ENCODE data around the gene PSMF1.
"Not testable (repeated sequence)": the region's sequence is repeated elsewhere in the genome, so short reads cannot be mapped to it uniquely, and the experiment has no call there.

Gene PSMF1

DNA sequence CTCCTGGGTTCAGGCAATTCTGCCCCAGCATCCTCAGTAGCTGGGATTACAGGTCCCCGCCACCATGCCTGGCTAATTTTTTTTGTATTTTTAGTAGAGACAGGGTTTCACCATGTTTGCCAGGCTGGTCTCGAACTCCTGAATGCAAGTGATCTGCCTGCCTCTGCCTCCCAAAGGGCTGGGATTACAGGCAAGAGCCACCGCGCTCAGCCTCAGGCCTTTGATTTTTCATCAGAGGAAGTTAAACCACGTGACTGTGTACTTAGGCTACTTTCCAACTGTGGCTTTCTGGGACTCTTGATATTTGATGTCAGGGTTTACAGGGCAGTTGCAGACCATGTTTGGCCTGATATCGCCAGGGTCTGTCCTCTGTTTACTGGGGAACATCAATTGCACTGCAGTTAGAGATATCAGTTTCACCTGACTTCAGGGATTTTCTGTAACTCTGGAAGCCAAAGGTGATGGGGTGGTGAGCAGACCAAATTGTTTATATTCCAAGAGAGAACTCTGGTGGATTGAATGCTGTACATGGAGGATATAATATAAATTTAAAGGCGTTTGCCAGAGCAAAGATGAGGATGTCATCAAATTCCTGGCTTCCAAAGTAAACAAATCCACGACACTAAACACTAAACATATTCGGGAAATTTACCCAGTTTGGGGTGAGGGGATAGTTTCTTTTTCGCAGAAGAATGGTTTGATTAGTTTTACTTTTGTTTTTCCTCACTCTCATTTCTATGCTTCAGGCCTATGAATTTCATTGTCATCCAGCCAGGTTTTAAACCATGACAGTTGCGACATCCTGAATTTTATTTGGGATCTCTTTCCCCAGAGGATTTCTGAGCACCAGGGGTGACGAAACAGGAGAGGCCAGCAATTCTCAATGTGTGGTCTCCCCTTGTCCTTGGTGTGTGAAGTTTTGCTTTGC lies 4.2 kb downstream of the PSMF1 start:
- peak; percentile 13 for DNase-seq

DNA sequence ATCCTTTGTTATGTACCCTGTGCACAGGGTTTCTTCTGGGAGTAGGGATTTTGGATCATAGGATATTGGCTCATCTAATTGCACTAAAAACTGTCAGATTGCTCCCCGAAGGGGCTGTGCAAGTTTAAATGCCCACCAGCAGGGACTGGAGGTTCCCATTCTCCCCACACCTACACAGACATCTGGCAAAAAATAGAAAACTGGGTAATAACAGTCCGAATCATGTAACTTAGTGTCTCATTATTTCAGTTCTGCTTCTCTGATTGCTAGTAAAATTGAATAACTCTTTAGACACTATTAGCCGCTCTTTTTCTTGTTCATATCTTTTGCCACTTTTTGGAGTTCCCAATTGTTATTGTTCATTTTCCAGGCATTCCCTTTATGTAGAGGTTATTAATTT lies 5.3 kb downstream of the PSMF1 start:
- DNase-seq: no peak

DNA sequence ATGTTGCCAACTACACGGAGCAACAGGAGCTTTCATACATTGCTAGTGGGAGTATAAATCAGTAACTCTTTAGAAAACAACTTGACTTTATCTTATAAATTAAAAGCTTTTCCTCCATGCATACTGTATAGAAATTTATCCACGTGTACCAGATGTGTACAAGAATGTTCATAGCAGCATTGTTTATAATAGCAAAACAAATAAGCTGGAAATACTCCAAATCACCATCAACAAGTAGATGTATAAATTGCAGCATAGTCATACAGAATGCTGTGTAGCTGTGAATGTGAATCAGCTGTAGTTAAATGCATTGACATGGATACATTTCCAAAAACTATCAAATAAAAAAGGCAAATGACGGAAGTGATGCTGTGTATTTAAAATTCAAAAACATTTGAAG lies 6.0 kb downstream of the PSMF1 start:
- DNase-seq: no peak

DNA sequence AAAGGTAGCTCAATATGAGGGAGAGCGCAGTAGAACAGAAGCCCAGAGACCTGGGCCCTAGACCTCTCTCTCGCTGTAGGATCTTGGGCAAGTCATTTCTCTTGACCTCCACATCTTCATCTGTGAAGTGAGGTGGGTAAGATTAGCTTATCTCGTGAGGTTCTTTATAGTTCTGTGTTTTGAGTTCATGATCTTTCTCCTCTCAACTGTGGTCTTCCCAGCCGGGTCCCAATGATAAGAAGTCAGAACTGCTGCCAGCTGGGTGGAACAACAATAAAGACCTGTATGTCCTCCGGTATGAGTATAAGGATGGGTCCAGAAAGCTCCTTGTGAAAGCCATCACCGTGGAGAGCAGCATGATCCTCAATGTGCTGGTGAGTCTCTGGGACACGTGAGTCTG lies 6.9 kb downstream of the PSMF1 start:
- no peak for DNase-seq

DNA sequence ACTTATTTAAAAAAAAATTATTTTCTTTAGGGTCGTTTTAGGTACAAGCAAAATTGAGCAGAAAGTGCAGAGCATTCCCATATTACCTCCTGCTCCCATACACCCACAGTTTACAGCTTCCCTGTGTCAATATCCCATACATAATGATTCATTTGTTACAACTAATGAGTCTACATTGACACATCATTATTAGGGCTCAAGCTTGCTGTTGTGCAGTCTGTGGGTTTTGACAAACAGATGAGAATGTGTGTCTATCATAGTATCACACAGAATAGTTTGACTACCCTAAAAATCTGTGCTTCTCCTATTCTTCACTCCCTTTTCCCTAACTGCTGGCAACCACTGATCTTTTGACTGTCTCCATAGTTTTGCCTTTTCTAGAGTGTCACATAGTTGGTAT lies 9.4 kb downstream of the PSMF1 start:
- no peak for DNase-seq

DNA sequence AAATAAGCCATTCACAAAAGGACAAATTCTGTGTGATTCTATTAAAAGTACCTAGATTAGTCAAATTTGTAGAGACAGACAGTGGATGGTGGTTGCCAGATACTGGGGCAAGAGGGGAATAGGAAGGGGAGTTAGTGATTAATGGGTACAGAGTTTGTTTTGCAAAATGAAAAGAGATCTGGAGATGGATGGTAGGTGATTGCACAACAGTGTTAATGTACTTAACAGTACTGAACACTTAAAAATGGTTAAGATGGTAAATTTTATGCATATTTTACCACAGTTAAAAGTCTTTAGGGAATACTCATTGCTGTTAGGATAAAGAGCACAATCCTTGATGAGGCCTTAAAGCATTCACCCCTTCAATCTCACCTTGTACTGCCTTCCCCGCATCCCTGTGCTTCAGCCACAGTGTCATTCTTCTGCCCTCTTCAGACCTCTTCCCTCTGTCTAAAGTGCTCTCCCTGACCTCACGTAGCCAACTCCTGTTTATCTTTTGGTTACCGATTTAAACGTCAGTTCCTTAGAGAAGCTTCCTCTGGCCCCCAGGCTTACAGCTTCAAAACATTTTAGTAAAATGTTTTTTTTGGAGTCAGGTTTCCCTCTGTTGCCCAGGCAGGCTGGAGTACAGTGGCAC lies 11.8 kb downstream of the PSMF1 start:
- no peak for DNase-seq

DNA sequence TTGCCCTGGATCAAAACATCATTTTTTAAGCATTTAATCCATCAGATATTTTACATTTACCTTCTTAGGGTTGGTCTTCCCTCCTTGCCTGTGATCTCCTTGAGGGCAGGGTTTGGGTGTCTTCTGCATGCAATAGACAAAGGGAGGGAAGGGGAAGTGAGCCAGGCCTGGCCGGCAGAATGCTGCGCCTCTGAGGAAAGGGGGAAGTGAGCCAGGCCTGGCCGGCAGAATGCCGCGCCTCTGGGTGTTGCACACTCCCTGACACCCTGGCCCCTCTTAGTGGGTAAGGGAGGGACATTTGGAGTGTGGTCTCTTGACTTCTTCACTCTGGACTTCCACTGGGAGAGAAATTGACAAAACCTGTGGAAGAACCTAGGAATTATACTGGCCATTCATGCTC lies 12.4 kb downstream of the PSMF1 start:
- DNase-seq: no peak

DNA sequence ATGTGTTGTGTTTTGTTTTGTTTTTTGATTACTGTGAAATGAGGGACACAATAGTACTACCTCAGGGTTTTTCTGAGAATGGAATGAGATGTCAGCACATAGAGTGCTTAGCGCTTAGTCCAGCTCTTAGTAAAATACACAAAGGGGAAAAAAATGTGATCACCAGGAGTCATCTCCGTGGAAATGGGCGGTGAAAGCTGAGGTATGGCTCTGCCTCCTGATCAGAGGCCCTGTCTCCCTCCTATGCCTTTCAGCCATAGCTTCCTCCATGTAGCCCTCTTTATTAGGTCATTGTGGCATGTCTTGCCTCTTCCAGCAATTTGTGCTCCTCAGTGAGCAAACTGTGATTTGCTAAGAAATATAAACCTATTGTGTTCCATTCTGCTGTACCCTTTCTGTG lies 13.0 kb downstream of the PSMF1 start:
- DNase-seq: no peak

DNA sequence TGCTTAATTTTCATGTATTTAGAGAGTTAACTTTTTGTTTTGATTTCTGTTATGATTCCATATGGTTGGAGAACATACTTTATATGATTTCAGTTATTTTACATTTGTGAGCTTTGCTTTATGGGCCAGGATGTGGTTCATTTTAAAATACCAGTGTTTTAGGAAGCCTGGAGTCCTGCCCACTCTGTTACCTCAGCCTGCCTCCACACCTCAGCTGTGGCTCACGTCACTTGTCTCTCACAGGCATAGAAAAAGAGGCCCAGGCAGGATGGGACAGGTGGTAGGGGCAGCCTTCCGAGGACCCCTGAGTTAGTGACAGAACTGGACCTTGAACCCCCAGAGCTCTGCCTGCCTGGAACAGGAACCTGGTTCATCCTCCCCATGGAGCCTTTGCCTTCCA lies 16.0 kb downstream of the PSMF1 start:
- DNase-seq: no peak

DNA sequence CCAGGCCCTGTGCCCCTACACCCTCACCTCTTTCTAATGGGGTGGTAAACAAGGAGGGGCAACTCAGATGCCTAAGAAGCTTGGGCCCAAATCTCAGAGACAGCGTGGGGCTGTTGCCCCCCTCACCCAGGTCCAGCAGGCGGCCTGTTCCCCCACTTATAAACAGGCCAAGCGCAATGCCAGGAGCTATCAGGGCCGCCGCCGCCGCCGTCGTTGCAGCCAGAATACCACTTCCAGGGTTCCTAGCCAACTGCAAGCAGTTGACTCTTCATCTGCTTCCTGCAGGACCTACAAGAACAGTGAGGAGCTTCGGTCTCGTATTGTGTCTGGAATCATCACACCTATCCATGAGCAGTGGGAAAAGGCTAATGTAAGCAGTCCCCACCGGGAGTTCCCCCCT lies 16.4 kb downstream of the PSMF1 start:
- no peak for DNase-seq

DNA sequence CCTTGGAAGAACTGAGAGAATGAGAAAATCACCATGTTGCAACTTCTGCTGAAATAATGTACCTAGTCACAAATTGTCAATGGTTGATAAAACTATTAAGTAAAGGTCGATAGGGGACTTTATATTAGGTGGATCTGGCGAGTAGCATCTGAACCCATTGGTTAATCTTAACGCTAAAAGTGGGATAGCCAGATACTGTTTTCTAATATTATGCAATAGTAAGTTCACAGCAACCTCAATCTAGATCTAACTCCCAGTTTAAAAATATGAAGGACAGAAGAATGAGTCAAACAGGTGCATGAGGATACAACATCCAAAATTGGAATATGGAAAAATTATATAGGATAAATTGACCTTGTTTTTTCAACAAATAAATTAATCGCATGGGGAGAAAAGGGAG lies 18.8 kb downstream of the PSMF1 start:
- no peak for DNase-seq

DNA sequence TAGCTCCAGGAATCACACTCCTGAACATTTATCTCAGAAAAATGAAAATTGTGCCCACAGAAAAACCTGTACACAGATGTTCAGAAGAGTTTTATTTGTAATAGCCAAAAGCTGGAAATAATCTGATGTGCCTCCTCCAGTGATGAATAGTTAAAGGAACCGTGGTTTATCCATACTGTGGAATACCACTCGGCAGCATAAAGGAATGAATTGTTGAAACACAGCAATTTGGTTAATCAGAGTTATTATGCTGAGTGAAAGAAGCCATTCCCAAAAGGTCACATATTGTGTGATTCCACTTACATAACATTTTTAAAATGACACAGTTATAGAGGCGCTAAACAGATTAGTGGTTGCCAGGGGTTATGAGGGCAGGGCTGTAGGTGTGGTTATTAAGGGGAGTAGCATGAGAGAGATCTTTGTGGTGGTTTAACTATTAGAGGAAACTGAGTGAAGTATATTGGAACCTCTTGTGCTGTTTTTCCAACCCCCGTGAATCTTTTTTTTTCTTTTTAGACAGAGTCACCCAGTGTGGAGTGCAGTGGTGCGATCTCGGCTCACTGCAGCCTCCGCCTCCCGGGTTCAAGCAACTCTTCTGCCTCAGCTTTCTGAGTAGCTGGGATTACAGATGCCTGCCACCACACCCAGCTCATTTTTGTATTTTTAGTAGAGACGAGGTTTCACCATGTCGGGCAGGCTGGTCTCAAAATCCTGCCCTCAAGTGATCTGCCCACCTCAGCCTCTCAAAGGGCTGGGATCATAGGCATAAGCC lies 26.2 kb downstream of the PSMF1 start:
- DNase-seq: no peak

DNA sequence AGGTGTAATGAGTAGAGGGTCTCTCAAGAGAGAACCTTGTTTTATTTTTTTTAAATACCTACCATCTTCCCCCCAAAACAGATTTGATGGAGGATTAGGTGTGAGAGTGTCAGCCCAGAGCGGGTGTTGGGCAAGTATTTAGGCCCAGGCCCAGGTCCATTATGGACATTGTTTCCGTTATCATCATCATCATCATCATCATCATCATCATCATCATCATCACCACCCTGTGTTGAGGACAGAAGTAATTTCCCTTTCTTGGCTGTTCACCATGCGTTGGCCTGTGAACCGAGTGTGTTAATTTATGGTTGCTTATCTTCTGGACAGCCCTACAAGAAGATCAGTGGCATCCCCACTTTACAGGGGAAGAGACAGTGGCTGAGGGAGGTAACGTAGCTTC lies 28.6 kb downstream of the PSMF1 start:
- no peak for DNase-seq

DNA sequence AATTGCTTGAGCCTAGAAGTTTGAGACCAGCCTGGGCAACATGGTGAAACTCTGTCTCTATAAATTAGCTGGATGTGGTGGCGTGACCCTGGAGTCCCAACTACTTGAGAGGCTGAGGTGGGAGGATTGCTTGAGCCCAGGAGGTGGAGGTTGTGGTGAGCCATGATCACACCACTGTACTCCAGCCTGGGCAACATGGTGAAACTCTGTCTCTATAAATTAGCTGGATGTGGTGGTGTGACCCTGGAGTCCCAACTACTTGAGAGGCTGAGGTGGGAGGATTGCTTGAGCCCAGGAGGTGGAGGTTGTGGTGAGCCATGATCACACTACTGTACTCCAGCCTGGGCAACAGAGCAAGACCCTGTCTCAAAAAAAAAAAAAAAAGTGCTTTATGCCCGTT lies 31.4 kb downstream of the PSMF1 start:
- not testable (repeated sequence) for DNase-seq

DNA sequence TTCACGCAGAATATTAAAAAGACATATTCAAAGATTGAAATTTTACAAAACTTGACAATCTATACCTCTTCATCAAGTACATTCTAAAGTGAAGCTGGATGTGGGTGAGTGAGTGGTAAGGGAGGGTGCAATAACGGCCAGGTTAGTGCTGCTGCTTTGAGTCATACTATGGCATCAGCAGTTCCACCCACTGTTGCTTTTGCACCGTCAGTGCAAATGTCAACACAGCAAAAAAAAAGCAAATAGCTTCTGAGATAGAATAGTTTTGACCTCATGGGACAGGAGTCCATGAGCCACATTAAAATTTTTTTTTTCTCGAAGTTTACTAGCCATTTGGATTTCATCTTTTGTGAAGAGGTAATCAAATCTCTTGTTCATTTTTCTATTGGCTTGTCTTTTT lies 31.8 kb downstream of the PSMF1 start:
- DNase-seq: no peak

DNA sequence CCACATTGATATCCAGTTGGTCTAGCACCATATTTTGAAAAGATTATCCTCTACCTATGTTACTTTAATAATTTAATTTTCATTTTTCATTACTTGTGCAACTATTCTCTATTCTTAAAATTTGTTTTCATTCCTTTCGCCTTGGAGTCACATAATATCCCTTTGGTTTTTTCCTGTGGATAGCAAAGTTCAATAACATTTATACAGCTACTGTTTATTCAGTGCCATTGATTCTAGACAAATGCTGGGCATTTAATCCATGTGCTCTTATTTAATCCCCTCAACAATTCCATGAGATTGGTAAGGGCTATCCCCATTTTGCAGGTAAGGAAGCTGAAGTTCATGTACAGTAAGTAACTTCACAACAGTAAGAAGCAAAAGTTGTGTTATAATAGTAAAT lies 32.6 kb downstream of the PSMF1 start:
- DNase-seq: no peak

DNA sequence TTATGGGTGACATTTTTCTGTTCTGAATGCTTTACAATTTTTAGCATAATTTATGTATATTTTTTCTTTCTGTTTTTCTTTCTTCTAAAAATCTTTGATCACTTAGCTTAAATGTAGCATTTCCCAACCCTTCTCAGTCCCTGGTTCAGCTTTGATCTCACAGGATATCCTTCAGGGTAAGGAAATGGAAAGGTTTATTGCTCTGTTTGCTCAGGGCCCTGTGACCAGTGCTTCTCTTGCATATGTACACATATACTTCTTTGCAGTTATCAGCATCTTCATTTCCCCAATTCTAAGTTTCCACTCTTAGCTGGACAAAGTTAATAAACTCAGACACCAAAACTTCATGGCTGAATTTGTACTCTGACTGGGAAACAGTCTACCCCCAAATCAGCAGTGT lies 35.8 kb downstream of the PSMF1 start:
- DNase-seq: no peak

DNA sequence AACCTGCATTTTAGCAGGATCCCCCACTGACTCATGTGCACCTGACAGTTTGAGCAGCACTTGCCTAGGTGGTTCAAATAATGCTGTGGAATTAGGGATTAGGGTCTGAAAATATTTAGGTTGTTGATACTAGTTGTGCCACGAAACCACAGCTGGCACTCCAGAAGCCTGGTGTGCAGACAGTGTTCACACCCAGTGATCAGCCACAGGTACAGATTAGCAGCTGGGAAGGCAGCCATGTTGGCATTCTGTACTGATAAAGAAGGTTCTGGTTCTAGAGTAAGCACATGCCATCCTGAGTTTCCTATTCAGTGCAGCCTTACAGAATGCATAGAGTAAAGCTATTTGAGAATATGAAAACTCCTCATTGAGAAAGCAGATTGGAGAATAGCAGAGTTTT lies 36.3 kb downstream of the PSMF1 start:
- no peak for DNase-seq

DNA sequence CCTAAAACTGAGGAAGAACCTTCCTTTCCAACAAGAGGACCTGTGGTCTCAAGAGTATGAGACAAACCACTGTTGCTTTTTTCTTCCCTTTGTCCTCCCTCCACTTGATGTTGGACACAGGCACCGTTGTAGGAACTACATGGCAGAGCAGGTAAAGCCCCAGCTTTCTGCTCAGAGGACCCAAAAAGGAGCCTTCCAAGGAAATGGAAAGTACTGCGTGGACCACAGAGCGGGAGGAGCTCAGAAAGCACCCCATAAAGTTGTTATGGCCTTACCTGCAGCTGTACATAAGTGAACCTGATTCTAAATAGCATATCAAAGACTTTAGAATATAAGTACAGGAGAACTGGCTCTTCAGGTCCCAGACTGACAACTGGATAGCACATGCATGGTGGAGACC lies 36.9 kb downstream of the PSMF1 start:
- DNase-seq: no peak

DNA sequence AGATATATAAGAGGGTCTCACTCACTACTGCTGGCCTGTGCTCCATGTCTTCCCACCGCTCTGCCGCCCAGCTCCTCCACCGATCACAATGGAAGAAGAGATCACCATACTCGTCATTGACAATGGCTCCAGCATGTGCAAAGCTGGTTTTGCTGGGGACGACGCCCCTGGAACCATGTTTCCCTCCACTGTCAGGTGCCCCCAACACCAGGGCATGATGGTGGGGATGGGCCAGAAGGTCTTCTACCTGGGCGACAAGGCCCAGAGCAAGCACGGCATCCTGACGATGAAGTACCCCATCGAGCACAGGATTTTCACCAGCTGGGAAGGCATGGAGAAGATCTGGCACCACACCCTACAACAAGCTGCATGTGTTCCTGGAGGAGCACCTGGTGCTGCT lies 42.1 kb downstream of the PSMF1 start:
- DNase-seq: no peak

DNA sequence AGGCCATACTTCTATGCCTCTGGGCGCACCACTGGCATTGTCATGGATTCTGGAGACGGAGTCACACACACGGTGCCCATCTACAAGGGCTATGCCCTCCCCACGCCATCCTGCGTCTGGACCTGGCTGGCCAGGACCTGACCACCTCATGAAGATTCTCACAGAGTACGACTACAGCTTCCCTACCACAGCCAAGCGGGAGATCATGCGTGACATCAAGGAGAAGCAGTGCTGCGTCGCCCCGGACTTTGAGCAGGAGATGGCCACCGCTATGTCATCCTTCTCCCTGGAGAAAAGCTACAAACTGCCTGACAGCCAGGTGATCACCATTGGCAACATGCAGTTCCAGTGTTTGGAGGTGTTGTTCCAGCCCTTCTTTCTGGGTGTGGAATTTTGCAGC lies 42.6 kb downstream of the PSMF1 start:
- no peak for DNase-seq

DNA sequence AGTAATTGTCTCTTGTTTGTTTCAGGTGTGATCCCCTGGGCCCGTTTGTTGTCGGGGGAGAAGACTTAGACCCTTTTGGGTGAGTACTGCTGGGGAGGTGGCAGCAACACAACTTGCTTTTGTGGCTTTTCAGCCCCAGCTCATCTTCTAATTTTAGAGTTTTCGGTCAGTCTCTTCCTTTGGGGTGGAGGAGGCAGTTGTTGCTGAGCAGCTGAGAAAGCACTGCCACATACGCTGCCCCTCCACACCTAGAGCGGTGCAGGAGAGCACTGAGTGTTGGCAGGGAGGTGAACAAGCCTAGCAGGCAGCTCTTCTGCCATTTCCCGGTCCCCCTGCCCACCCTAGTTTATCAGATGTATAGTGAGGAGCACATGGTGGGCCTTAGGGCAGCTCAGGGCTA lies 44.7 kb downstream of the PSMF1 start:
- DNase-seq: no peak

DNA sequence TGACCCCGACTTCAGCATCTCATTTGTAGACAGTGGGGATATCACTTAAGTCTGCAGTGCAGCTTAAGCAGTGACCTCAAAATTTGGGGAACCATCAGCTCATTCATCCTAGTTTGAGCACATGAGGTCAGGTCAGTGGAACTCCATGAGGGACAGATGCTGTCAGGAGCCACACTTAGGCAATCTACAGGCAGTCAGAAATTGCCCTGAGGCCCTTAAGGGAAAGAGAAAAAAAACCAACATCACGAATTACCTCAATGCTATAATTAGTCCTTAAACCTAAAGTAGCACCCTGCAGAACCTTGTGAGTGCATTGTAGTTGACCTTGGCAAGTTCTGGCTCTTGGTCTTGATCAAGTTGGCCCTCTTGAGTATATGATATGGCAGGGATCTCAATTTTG lies 45.3 kb downstream of the PSMF1 start:
- no peak for DNase-seq

DNA sequence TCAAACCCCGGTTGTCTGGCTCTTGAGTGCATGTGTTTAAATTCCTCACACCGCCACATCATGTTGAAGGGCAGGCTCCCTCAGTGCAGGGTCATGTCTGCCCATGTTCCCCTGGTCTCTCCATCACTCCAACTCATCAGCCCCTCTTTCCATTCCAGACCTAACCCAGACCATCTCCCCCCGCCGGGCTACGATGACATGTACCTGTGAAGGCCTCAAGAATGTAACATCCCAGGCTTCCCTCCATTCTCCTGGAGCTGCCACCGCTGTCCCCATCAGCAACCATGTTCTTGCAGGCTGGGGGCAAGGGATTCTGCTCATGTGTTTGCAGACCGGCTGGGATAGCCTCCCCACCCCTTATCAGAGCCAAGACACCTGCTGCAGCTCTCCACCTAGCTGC lies 46.5 kb downstream of the PSMF1 start:
- DNase-seq: no peak
